AG09319 (cell line): ENCODE measurements around the gene DOK5.

Experiments used
- DNase-seq: peaks from one replicate; pipeline ENCODE4 v3.0.0-alpha.2; 2010; ENCODE audit warnings: low read depth; ENCODE audit errors: extremely low read depth
- CTCF ChIP-seq: IDR thresholded peaks from 2 replicates; pipeline ENCODE4 v1.5.1; 2011; ENCODE audit warnings: low read depth, mild to moderate bottlenecking, inconsistent platforms, low read length, moderate library complexity

DOK5 gene

GRCh38 chr20:54559890-54560289 is 84.5 kb downstream of the DOK5 start:
- TF ChIP-seq CTCF: no peak
- no peak for DNase-seq

- no peak for TF ChIP-seq CTCF
- no peak for DNase-seq
Observed at GRCh38 chr20:54560357-54560756, 85.0 kb downstream of the DOK5 start.

DNA sequence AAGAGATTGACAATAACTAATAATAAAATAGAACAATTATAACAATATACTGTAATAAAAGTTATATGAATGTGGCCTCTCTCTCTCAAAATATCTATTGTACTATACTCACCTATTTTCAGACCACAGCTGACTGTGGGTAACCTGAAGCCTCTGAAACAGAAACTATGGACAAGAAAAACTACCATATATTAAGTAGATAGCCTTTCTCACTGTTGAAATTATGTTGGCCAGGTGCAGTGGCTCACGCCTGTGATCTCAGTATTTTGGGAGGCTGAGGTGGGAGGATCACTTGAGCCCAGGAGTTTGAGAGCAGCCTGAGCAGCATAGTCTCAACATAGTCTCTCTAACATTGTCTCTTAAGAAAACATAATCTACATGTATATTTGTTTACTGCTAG is 89.9 kb downstream of the DOK5 start:
- DNase-seq: no peak

GRCh38 chr20:54566031-54566688 is 90.8 kb downstream of the DOK5 start:
- no peak for TF ChIP-seq CTCF
- DNase-seq: no peak

More for the DNA sequence above, 89.9 kb downstream of the DOK5 start:
- no peak for TF ChIP-seq CTCF

DNA sequence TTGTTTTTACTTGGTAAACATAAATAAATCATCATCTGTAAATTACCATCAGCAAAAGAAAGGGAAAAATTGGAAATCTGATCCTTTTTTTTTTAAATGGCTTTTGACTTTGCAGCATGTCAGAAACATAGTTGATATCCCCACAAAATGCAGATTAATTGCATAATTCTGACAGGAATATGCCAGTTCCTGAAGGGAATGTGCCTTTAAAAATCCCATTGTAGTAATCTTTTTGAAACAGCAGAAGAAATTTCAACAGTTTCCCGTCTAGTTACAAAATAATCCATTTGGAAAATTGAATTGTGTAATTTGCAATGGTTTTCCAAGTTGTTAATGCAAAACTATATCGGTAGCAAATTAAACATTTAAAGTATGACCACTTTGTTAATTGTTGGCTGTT is 95.2 kb downstream of the DOK5 start:
- no peak for TF ChIP-seq CTCF
- no peak for DNase-seq

- TF ChIP-seq CTCF: no peak
- no peak for DNase-seq
Observed at GRCh38 chr20:54572665-54573435, 97.5 kb downstream of the DOK5 start.

GRCh38 chr20:54573838-54574237 is 98.4 kb downstream of the DOK5 start:
- no peak for TF ChIP-seq CTCF
- DNase-seq: no peak
